HG03066 (cell line): ENCODE results near the gene WDR37.
"Not testable (repeated sequence)": the region's sequence is repeated elsewhere in the genome, so short reads cannot be mapped to it uniquely, and the experiment has no call there.

Experiments used
- ATAC-seq: cut with Tn5 transposase; IDR thresholded peaks from one replicate; pipeline ENCODE4 v1.9.1; 2021; ENCODE audit warnings: low read depth; ENCODE audit not compliant: unreplicated experiment

Gene WDR37

GRCh38 chr10:1040133-1040532 lies 16.1 kb upstream of the WDR37 start:
- ATAC-seq = no peak

GRCh38 chr10:1041514-1041913 lies 14.7 kb upstream of the WDR37 start:
- ATAC-seq = no peak

DNA sequence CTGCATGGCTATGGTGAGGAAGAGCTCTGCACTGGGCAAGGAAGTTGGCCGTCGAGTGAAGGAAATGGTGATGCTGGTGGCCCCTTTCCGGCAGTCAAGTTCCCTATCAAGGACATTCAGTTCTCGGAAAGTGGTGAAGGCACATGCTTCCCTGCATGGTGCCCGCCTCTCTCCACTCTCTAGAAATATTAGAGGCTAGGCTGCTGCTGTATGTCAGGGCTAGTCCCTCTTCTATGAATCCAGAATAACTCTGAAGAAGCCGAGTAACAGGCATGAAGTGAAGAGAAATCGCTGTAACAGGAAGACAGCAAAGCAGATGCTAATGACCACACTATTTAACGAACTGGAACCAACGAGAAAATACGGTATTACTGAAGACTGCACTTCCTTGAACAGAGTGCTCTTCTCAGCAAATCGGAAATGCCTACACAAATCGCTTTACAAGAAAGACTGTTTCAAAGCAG lies 12.6 kb upstream of the WDR37 start:
- ATAC-seq = peak; percentile 61

- no peak for ATAC-seq
Observed at GRCh38 chr10:1044146-1044545, 12.0 kb upstream of the WDR37 start.

GRCh38 chr10:1044964-1045363 lies 11.2 kb upstream of the WDR37 start:
- no peak for ATAC-seq

DNA sequence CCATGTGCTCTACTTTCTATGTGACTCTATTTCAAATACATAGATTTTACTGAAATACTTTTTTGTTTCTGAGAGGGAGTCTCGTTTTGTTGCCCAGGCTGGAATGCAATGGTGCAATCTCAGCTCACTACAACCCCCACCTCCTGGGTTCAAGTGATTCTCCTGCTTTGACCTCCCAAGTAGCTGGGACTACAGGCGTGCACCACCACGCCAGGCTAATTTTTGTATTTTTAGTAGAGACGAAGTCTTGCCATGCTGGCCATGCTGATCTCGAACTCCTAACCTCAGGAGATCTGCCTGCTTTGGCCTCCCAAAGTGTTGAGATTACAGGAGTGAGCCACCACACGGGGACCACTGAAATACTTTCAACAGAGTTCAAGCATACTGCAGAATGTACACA lies 10.8 kb upstream of the WDR37 start:
- no peak for ATAC-seq

DNA sequence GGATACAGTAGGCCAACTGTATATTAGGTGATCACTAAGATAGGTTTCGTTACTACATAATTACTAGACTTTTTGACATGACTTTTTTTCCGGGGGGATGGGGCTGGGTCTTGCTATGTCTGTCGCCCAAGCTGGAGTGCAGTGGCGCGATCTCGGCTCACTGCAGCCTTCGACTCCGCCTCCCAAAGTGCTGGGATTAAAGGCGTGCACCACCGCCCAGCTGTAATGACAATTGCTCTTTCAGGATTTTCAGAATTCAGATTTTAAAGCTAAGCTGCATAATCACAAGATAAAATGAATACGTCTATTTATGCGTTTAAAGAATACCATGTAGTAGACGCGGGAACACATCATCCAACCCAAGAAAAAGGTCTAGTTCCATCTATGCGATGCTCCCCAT lies 8.2 kb upstream of the WDR37 start:
- ATAC-seq = no peak

DNA sequence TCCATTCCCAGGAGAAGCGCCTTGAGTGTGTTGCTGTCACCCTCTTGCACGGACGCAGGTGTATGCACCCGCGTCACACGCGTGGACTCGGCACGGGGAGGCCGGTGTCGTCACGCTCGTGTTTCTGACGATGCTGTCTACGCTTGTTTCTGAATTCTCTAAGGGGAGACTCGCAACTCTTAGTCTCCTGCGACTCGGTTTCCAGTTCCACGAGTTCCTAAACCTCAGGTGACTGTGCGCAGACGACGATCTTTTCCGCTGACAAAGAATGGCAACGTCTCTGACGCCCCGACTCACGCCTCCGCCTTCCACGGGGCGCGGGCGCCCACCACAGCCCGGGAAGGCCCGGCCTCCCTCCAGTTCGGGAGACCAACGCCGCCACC lies 7.8 kb upstream of the WDR37 start:
- ATAC-seq = no peak

- ATAC-seq = peak; percentile 76
Observed at GRCh38 chr10:1048732-1049424, 7.3 kb upstream of the WDR37 start, which contains the start of gene IDI1. TSS of gene IDI1 (minus strand) at chr10:1049119. CDS start at chr10:1049003, 116 bp downstream.

DNA sequence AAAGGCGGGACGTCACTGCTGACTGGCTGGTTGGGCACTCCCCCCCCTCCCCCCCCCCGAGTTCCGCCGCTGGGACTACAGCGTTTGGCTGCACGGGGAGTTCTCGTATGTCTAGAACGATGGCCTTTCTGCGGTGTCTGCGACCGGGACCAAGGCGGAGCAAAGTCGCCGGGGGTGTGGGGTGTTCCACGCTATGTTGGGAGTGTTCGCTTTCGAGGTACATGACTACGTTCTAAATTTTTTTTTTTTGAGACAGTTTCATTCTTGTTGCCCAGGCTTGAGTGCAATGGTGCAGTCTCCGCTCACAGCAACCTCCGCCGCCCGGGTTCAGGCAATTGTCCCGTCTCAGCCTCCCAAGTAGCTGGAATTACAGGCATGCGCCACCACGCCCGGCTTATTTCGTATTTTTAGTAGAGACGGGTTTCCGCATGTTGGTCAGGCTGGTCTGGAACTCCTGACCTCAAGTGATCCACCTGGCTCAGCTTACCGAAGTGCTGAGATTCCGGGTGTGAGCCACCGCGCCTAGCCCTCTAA lies 6.7 kb upstream of the WDR37 start:
- ATAC-seq = peak; percentile 1

DNA sequence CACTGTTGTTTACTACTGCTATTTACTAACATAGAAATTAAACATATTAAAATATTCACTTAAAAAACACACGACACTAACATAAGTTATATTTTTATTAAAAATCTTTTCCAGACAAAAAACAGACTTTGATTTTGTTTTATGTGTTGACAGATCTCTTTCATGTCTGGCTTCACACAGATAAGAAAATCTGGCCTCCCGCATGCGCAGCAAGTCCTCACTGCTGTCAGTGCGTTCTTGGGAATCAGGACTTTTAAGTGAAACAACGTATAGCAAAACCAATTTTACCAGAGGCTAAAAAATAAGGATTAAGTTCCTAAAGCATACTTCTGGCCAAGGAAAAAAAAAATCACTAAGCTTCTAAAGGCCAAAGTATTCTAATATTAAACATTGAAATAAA lies 6.0 kb upstream of the WDR37 start:
- ATAC-seq = no peak

DNA sequence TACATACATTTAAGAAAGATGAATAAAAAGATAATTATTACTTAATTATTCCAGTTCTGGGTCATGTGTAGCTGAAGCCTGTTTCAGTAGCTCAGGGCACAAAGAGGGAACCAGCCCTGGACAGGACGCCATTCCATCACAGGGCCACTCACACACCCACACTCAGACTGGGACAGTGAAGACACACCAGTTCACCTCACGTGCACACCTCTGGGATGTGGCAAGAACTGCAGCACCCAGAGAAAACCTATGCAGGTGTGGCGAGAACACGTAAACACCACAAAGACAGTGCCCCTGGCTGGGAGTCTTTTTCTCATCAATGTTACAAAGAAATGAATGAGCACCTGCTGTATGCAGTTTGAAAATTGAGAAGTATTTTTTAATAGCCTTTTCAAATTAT lies 5.6 kb upstream of the WDR37 start:
- no peak for ATAC-seq

DNA sequence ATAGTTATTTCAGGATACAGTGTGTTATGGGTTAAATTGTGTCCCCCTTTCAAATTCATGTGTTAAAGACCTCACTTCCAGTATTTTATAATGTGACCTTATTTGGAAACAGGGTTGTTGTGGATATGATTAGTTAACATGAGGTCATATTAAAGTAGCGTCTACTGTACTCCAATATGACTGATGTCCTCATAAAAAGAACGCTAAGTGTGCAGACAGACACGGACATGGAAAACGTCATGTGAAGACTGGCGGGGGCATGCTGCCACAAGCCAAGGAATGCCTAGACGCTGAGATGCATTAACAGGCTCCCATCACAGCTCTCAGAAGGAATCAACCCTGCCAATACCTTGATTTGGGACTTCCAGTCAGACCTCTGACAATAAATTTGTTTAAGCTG lies 1.5 kb upstream of the WDR37 start:
- ATAC-seq = no peak

DNA sequence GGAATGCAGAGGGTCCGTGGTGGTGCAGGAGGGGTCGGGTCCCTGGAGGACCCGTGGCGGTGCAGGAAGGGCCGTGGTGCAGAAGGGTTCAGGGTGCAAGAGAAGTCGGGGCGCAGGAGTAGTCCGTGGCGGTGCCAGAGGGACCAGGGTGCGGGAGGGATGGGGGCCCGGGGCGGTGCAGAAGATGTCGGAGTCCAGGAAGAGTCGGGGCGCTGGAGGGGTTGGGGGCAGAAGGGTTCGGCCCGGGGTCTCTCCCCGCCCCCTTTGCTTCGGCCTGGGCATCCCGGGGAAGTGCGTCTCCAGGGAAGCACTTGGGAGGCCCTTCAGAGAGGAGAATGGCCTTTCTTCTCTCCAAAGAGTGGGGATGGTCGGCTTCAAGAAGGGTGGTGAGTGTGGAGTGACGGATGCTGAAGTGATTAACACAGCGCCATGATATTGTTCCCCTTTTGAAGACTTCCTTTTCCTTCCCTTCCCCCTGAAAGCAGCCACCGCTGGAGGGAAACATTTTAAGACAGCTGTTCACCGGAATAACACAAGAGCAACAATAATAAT lies 997 bp downstream of the WDR37 start:
- ATAC-seq = no peak

DNA sequence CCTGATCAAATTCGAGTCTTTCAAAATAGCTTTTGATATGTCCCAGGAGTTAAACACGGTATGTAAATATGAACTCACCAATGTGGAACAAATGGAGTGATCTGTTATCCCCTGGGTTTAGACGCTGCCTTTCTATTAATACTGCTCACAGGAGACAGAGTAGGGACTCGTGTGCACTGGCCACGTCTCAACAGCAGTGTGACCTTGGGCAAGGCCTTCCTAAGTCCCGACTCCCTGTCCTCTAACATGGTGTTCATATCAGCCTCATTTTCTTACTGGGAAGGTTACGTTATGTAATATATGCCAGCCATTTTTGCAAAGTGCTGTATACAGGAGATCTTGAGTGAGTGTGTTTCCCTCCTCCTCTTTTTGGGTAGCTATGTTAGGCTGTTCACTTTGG lies 1.8 kb downstream of the WDR37 start:
- no peak for ATAC-seq

GRCh38 chr10:1059902-1060301 lies 3.7 kb downstream of the WDR37 start:
- no peak for ATAC-seq

GRCh38 chr10:1061930-1062774 lies 6.0 kb downstream of the WDR37 start:
- no peak for ATAC-seq

DNA sequence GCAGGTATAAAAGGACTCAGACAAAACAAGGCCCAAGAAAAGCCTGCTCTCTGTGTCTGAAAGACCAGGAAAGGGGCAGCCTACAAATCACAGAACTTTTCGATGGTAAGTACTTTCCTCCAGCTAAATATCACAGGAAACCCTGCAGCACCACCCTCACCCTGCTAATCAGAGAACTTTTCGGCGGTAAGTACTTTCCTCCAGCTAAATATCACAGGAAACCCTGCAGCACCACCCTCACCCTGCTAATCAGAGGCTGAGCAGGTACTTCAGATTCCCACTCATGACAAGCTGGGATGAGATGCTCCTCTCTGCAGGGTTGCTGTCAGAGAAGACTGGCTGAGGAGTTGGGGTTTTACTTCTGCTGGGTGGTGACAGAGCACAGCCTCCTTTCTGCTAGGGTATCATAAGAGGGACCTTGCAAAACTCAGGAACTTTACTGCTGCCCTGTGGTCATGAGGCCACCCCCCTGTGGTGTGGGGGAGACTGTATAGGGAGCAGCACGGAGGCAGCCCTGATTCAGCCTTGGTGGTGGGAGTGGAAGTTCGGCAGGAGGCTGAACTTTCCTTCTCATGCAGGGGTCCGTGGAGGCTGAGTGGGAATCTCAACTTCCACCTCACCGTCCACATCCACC lies 7.2 kb downstream of the WDR37 start:
- no peak for ATAC-seq

DNA sequence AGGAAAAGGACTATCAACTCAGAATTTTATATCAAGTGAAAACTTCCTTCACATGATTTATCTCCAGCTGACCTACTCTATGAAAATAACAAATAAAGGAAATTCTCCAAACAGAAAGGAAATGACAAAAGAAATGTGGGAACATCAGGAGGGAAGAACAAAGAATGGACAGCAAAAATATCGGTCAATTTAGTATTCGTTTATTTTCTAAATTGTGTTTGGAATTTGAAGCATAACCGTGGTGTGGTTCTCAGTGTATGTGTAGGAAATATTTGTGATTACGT lies 8.7 kb downstream of the WDR37 start:
- ATAC-seq = no peak

DNA sequence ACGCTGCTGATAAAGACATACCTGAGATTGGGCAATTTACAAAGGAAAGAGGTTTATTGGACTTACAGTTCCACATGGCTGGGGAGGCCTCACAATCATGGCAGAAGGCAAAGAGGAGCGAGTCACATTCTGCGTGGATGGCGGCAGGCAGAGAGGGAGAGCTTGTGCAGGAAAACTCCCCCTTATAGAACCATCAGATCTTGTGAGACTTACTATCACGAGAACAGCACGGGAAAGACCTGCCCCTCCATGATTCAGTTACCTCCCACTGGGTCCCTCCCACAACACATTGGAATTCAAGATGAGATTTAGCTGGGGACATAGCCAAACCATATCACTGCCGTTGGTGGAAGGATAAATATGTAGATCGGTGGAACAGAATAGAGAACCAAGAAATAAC lies 10.5 kb downstream of the WDR37 start:
- ATAC-seq = not testable (repeated sequence)
